Colonic mucosa (tissue), 4 donors: ENCODE measurements around the gene RPGRIP1L. TPM values are rescaled to one million over a fixed set of nuclear protein-coding genes. Genes with fewer than 3 reads are reported as not detected.

Experiments
- DNase-seq: peaks from one replicate; pipeline ENCODE4 v3.0.0-alpha.2; 2020
- H3K27ac ChIP-seq: fragments of 200-600 bp; one replicate; pipeline ENCODE4 v1.8.0; 2021
- H3K27me3 ChIP-seq: fragments of 200-600 bp; one replicate; pipeline ENCODE4 v1.8.0; 2021
- H3K36me3 ChIP-seq: fragments of 200-600 bp; one replicate; pipeline ENCODE4 v1.8.0; 2021
- H3K4me1 ChIP-seq: fragments of 200-600 bp; one replicate; pipeline ENCODE4 v1.8.0; 2021; ENCODE audit warnings: mild to moderate bottlenecking
- H3K4me3 ChIP-seq: fragments of 200-600 bp; one replicate; pipeline ENCODE4 v1.8.0; 2021
- H3K9ac ChIP-seq, 2 donors: one replicate each; pipeline ENCODE4 v1.7.0; 2013; ENCODE audit warnings: control low read depth in 2 of 2, low read depth in 2 of 2, low read length in 2 of 2
- H3K9me3 ChIP-seq: fragments of 200-600 bp; one replicate; pipeline ENCODE4 v1.8.0; 2021
- intact Hi-C: fragments of 100-400 bp; cut with DNase I; formaldehyde crosslinking; loops from one replicate; pipeline ENCODE4 v1.14.1; 2022
- total RNA-seq, 2 donors: library from RNA; stranded (reverse); fragmentation: NEBNext Ultra II Directional in 1 of 2; extraction: Animal tissue kit (Norgen Biotek cat#: 25700) in 1 of 2; gene quantifications; one replicate each; pipeline ENCODE4 v1.2.1, GENCODE V29; 2021
- TF ChIP-seq, protein P1 (sequence below): fragments of 200-600 bp; IDR thresholded peaks from one replicate; pipeline ENCODE4 v1.8.0; 2022; ENCODE audit warnings: antibody characterized with exemption, mild to moderate bottlenecking
- donor health status: healthy.
- donor health status: DM: no; HTN: no; CAD: no.
- donor health status: DM: no; HTN: no; CAD: no.

RPGRIP1L gene
- total RNA-seq, 2 donors from 2014 or later, result 1.6 to 5.5 TPM

DNA sequence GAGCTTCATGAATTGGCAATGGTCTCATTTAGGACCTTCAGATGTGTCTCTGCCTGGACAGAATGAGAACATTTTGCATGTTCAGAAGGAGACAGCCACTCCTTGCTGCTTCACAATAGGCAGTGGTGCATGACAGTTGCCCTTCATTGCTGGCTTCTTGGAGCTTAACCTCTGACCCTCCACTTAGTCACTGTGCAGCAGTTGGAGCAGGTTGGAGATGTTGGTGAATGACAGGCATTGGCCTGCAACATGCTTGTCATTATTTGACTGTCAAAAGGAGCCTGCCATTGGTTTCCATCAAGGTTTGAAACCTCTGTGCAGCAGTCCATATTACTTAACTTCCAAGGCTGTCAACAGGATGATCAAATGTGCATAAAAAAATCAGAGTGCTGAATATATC lies 23.0 kb upstream of the RPGRIP1L start:
- TF ChIP-seq, protein P1, sequence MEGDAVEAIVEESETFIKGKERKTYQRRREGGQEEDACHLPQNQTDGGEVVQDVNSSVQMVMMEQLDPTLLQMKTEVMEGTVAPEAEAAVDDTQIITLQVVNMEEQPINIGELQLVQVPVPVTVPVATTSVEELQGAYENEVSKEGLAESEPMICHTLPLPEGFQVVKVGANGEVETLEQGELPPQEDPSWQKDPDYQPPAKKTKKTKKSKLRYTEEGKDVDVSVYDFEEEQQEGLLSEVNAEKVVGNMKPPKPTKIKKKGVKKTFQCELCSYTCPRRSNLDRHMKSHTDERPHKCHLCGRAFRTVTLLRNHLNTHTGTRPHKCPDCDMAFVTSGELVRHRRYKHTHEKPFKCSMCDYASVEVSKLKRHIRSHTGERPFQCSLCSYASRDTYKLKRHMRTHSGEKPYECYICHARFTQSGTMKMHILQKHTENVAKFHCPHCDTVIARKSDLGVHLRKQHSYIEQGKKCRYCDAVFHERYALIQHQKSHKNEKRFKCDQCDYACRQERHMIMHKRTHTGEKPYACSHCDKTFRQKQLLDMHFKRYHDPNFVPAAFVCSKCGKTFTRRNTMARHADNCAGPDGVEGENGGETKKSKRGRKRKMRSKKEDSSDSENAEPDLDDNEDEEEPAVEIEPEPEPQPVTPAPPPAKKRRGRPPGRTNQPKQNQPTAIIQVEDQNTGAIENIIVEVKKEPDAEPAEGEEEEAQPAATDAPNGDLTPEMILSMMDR, result no peak
- intact Hi-C loops, result no loop called here
- DNase-seq, result no peak
- Histone ChIP-seq H3K4me1 (no peaks in the 10 kb centered on the region), H3K27ac (no peak overlapping the region), H3K4me3 (no peak overlapping the region), H3K27me3 (no peaks in the 10 kb centered on the region), H3K36me3 (no peaks in the 10 kb centered on the region), H3K9me3 (no peaks in the 10 kb centered on the region), H3K9ac (no peak overlapping the region)

DNA sequence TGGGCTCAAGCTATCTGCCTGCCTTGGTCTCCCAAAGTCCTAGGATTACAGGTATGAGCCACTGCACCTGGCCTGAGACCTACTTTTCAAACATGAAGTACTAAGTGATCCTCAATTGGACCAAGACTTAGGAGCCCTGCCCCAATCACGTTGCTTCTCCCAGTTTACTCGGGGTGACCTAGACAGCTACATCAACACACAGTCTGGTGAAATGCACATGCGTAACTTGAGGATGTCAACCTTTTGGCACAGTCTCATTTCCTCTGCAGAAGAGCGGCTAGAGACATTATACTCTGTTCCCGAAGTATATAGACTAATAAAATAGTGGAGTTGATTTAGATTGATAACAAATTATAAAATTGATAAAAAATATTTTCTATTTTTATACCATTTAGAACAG lies 17.4 kb upstream of the RPGRIP1L start:
- no peak overlapping the region for H3K4me3 ChIP-seq
- H3K27ac ChIP-seq, result no peak overlapping the region
- no peak overlapping the region for H3K9ac ChIP-seq
- TF ChIP-seq, protein P1, result no peak
- no peaks in the 10 kb centered on the region for H3K36me3 ChIP-seq
- H3K27me3 ChIP-seq, result no peaks in the 10 kb centered on the region
- DNase-seq, result no peak
- H3K4me1 ChIP-seq, result no peaks in the 10 kb centered on the region
- H3K9me3 ChIP-seq, result no peaks in the 10 kb centered on the region
- intact Hi-C loops, result no loop called here

- Histone ChIP-seq H3K4me1 (peaks cover 4% of the 10 kb centered on the region), H3K9ac (no peak overlapping the region), H3K9me3 (no peaks in the 10 kb centered on the region), H3K4me3 (no peak overlapping the region), H3K27ac (no peak overlapping the region), H3K36me3 (no peaks in the 10 kb centered on the region), H3K27me3 (no peaks in the 10 kb centered on the region)
- TF ChIP-seq, protein P1, result no peak
- no peak for DNase-seq
- intact Hi-C loops, result no loop called here
Measured at GRCh38 chr16:53717577-53717976, 13.9 kb upstream of the RPGRIP1L start.

- Histone ChIP-seq H3K4me3 (no peak overlapping the region), H3K27me3 (no peaks in the 10 kb centered on the region), H3K4me1 (peaks cover 4% of the 10 kb centered on the region), H3K9ac (no peak overlapping the region), H3K27ac (no peak overlapping the region), H3K9me3 (no peaks in the 10 kb centered on the region), H3K36me3 (no peaks in the 10 kb centered on the region)
- intact Hi-C loops, result no loop called here
- TF ChIP-seq, protein P1, result no peak
- no peak for DNase-seq
Measured at GRCh38 chr16:53715023-53715384, 11.3 kb upstream of the RPGRIP1L start.

DNA sequence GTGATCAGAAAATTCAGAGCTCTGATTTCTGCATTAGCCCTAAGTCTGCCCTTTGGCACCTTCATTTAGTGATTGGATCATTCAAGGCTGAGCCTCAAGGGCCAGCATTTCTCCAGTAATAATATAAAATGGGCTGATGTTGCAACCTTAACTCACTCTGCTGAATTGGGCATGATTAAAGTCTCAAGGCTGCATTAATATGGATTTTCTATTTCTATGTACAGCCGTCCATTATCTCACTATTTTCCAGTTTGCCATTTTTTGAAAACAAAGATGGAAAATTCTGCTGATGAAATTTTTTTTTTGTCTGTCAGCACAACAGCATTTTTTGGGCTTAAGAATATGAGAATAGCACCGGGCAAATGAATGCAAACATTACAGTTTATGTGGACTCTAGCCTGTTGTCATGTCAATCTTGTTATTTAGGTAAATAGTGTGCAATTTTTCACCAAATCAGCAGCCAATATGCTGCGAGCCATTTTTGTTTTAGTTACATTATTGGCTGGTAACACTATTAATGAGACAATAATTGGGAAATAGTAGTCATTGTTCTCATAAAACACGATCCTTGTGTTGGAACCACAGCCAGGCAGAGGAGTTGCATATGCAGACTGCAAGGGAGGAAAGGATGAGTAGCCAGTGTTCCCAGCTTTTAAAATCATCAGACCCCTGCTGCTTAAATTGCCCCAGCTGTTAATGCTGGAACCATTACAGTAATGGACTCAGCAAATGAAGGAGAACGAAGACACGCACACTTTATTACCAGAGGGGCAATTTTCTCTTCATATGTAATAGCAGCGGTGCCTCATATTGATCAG lies 10.8 kb upstream of the RPGRIP1L start:
- Histone ChIP-seq H3K27ac (no peak overlapping the region), H3K4me1 (peaks cover 4% of the 10 kb centered on the region), H3K9ac (no peak overlapping the region), H3K27me3 (no peaks in the 10 kb centered on the region), H3K4me3 (no peak overlapping the region), H3K36me3 (no peaks in the 10 kb centered on the region), H3K9me3 (no peaks in the 10 kb centered on the region)
- DNase-seq, result no peak
- intact Hi-C loops, result no loop called here
- TF ChIP-seq, protein P1, result no peak
